ENCODE data around the gene L1TD1.
"Not testable (repeated sequence)": the region's sequence is repeated elsewhere in the genome, so short reads cannot be mapped to it uniquely, and the experiment has no call there.

Gene L1TD1

DNA sequence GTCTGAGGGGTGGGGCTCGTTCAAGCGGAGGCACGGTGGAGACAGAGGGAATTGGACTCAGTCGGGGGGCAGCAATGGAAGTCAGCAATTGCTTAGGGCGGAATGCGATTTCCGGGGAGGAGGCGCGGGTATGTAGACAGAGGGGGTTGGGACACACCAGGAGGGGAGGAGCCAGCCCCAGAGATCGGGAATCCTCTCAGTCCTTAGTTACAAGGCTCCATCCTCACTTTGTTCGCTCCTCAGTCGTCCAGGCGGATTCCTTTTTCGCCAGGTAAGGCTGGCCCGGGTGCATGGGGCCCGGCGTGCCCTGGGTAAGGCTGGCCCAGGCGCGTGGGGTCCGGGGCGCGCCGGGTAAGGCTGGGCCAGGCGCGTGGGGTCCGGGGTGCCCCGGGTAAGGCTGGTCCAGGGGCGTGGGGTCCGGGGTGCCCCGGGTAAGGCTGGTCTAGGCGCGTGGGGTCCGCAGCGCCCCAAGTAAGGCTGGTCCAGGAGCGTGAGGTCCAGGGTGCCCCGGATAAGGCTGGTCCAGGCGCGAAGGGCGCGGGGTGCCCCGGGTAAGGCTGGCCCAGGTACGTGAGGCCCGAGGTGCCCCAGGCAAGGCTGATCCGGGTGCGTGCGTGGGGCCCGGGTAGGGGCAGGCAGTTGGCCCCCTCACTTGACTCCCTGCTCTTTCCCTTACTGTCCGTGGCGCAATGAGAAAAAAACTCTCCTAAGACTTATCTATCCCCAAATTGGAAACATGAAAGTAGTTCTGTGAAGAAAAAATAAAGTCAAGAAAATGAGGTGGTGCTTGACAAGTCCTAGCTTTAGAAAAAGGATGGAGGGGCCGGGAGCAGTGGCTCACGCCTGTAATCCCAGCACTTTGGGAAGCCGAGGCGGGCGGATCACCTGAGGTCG lies at the start of gene L1TD1:
TSS of gene L1TD1 (plus strand) at position 199 of the 894 bp plus-strand sequence. CDS start 11,780 bp downstream, outside the sequence.
- H3K4me3 ChIP-seq (ENCODE audit: low read depth, low read length): no peak within 1 kb of the TSS

GRCh38 chr1:62159940-62160348 lies 34.7 kb upstream of the L1TD1 start:
- no peak for TF ChIP-seq CTCF (IDR thresholded peaks at IDR 0.05; ENCODE audit: low read depth, low read length)
- no peak overlapping the region for H3K4me3 ChIP-seq (ENCODE audit: low read depth, low read length)

More for the DNA sequence above, at the start of gene L1TD1:
- TF ChIP-seq CTCF (IDR thresholded peaks at IDR 0.05; ENCODE audit: low read depth, low read length): no peak

DNA sequence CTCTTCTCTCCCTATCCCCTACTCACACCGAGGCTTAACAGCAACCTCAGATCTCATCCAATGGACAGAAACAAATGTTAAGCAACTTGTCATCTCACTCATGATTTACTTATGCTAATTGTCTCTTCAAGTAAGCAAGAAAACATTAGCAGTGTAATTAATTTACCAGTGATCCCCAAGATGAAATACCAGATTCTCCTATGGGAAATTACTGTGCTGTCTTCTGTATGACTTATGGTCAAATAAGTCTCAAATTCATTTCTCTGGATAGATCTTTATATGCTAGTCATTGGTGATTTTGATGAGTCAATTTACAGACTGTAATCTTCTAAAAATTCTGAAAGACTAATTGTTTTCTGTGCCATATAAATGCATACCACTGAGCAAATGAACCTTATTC lies 32.9 kb upstream of the L1TD1 start:
- TF ChIP-seq CTCF (IDR thresholded peaks at IDR 0.05; ENCODE audit: low read depth, low read length): no peak
- no peak overlapping the region for H3K4me3 ChIP-seq (ENCODE audit: low read depth, low read length)

DNA sequence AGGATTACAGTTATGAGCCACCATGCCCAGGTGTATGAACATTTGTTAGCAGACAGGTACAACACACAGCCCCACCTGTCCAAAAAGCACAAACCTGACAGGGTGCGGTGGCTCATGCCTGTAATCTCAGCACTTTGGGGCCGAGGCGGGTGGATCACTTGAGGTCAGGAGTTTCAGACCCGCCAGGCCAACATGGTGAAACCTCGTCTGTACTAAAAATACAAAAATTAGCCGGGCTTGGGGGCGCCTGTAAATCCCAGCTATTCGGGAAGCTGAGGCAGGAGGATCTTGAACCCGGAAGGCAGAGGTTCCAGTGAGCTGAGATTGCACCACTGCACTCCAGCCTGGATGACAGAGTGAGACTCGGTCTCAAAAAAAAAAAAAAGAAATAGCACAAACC lies 24.3 kb upstream of the L1TD1 start:
- H3K4me3 ChIP-seq (ENCODE audit: low read depth, low read length): not testable (repeated sequence)

- no peak overlapping the region for H3K4me3 ChIP-seq (ENCODE audit: low read depth, low read length)
- TF ChIP-seq CTCF (IDR thresholded peaks at IDR 0.05; ENCODE audit: low read depth, low read length): no peak
Measured at GRCh38 chr1:62175568-62176179, 19.0 kb upstream of the L1TD1 start.

DNA sequence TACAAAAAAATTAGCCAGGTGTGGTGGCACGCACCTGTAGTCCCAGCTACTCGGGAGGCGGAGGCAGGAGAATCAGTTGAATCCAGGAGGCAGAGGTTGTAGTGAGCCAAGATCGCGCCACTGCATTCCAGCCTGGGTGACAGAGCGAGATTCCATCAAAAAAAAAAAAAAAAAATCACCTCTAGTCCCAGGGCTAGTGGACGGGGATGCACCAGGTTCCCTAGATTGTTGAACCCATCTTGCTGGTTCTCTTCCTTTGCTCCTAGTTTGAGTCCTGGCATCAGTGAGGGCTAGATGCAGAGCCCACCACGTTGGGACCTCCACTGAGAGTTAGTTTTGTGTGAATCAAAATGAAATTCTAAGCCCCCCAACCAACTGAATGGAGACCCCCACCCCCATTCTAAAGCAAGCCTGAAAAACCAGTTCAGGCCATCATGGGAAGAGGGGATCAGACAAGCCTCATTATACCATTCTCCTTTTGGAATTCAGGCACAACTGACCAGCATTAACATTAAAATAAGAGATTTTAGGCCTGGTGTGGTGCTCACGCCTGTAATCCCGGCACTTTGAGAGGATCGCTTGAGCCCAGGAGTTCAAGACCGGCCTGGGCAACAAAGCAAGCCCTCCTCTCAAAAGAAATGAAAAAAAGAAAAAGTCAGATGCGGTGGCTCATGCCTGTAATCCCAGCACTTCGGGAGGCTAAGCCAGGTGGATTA lies 17.9 kb upstream of the L1TD1 start:
- TF ChIP-seq CTCF (IDR thresholded peaks at IDR 0.05; ENCODE audit: low read depth, low read length): no peak
- H3K4me3 ChIP-seq (ENCODE audit: low read depth, low read length): no peak overlapping the region

DNA sequence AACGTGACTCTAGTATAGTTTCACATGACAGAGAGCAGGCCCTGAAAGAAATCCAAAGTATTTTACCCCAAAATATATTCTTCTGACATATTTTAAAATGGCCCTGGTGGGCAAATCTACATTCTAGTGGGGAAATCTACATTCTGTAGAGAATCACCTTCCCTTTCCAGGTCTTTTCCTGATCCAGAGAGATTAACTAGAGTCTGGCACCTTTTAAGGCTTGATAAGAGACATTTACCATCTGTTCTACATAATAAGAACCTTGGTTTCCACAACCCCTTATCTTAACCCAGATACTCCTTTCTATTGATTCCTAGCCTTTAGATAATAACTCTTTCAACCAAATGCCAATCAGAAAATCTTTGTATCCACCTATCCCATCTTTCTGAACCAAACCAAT lies 17.0 kb upstream of the L1TD1 start:
- H3K4me3 ChIP-seq (ENCODE audit: low read depth, low read length): no peak overlapping the region
- no peak for TF ChIP-seq CTCF (IDR thresholded peaks at IDR 0.05; ENCODE audit: low read depth, low read length)
